ENCODE results near the gene SMDT1. TPM values are rescaled to one million over a fixed set of nuclear protein-coding genes. Genes with fewer than 3 reads are reported as not detected.
"Not testable (repeated sequence)": the region's sequence is repeated elsewhere in the genome, so short reads cannot be mapped to it uniquely, and the experiment has no call there.

The SMDT1 gene
- total and polyA plus RNA-seq, 2 experiments from 2014 or later, result 10.3 to 237 TPM

GRCh38 chr22:42086051-42086450 lies 6.6 kb downstream of the SMDT1 start:
- Histone ChIP-seq H3K27ac (peak overlapping the region; percentile 80), H3K9me3 (ENCODE audit: low read depth) (no peaks in the 10 kb centered on the region), H3K36me3 (peaks cover 35% of the 10 kb centered on the region), H3K27me3 (no peaks in the 10 kb centered on the region), H3K4me3 (no peak overlapping the region), H3K4me1 (ENCODE audit: low read depth) (peaks cover 12% of the 10 kb centered on the region)
- no peak for DNase-seq (ENCODE audit: low read depth in 1 of 2, low spot score in 1 of 2)
- no peak for TF ChIP-seq CTCF (IDR thresholded peaks at IDR 0.05; ENCODE audit: low read depth, low read length)

GRCh38 chr22:42090596-42091454 lies 11.3 kb downstream of the SMDT1 start, which contains the start of gene NDUFA6:
NDUFA6 (minus strand) TSS chr22:42090772; CDS start chr22:42090744, 28 bp downstream.
- Histone ChIP-seq H3K4me3 (peak within 1 kb of the TSS; percentile 86), H3K4me1 (ENCODE audit: low read depth) (peaks cover 6% of the 10 kb centered on the region), H3K27me3 (no peaks in the 10 kb centered on the region), H3K36me3 (peaks cover 11% of the 10 kb centered on the region), H3K27ac (peak within 1 kb of the TSS; percentile 99), H3K9me3 (ENCODE audit: low read depth) (no peaks in the 10 kb centered on the region)
- peak; percentile 99 for DNase-seq (ENCODE audit: low read depth in 1 of 2, low spot score in 1 of 2)
- TF ChIP-seq CTCF (IDR thresholded peaks at IDR 0.05; ENCODE audit: low read depth, low read length), result peak; percentile 93

- H3K36me3 ChIP-seq, result peaks cover 5% of the 10 kb centered on the region
- peak overlapping the region; percentile 29 for H3K4me3 ChIP-seq
- TF ChIP-seq CTCF (IDR thresholded peaks at IDR 0.05; ENCODE audit: low read depth, low read length), result no peak
- H3K27ac ChIP-seq, result peak overlapping the region; percentile 84
- H3K4me1 ChIP-seq (ENCODE audit: low read depth), result peaks cover 5% of the 10 kb centered on the region
- no peaks in the 10 kb centered on the region for H3K9me3 ChIP-seq (ENCODE audit: low read depth)
- H3K27me3 ChIP-seq, result no peaks in the 10 kb centered on the region
- DNase-seq (ENCODE audit: low read depth in 1 of 2, low spot score in 1 of 2), result no peak
Observed at GRCh38 chr22:42091455-42091782, 11.9 kb downstream of the SMDT1 start.

GRCh38 chr22:42101199-42101598 lies 21.7 kb downstream of the SMDT1 start:
- no peak overlapping the region for H3K27ac ChIP-seq
- H3K36me3 ChIP-seq, result no peaks in the 10 kb centered on the region
- H3K4me1 ChIP-seq (ENCODE audit: low read depth), result no peaks in the 10 kb centered on the region
- H3K27me3 ChIP-seq, result no peaks in the 10 kb centered on the region
- H3K4me3 ChIP-seq, result no peak overlapping the region
- no peak for DNase-seq (ENCODE audit: low read depth in 1 of 2, low spot score in 1 of 2)
- no peaks in the 10 kb centered on the region for H3K9me3 ChIP-seq (ENCODE audit: low read depth)
- no peak for TF ChIP-seq CTCF (IDR thresholded peaks at IDR 0.05; ENCODE audit: low read depth, low read length)

DNA sequence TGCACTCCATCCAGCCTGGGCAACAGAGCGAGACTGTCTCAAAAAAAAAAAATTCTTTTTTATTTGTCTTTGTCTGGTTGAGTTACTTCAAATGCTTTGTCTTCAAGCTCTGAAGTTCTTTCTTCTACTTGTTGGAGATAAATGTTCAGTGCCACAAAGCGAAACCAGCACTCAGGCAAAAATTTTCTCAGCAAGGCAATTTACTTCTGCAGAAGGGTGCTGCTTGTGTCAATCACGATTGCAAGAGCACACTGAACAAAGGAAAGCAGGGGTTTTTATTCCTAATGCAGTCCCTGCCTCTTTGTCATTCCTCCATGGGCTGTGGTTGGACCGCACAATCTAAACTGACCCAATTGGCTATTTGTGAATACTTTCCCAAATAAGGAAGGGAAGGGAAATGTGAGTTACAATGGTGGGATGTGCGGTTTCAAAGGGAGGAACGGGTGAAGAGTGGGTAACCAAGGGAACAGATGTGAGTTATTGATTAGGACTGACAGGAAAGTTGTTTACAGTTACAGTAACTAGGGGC lies 24.9 kb downstream of the SMDT1 start:
- H3K9me3 ChIP-seq (ENCODE audit: low read depth); H3K36me3 ChIP-seq; H3K27me3 ChIP-seq: not testable (repeated sequence)

DNA sequence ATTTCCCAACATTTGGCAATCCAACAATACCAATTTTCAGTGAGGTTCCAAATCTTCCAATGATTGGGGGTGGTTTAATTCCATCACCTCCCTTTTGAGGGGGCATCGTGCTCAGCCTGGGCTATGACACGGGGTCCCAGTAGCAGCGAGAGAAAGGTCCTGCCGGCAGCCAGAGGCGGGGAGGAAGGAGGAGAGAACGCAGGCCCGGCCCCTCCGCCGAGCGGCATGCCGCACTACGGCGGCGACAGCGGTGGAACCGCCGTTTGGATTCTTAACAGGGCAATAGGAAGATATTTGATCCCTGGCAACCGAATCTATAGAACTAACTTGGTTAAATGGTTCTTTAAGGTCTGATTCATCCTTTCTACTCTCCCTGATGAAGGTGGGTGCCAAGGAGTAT lies 29.3 kb downstream of the SMDT1 start:
- Histone ChIP-seq H3K4me1 (ENCODE audit: low read depth) (peaks cover 10% of the 10 kb centered on the region), H3K27ac (no peak overlapping the region), H3K9me3 (ENCODE audit: low read depth) (no peaks in the 10 kb centered on the region), H3K27me3 (no peaks in the 10 kb centered on the region), H3K4me3 (no peak overlapping the region), H3K36me3 (no peaks in the 10 kb centered on the region)
- no peak for TF ChIP-seq CTCF (IDR thresholded peaks at IDR 0.05; ENCODE audit: low read depth, low read length)
- no peak for DNase-seq (ENCODE audit: low read depth in 1 of 2, low spot score in 1 of 2)

More for the DNA sequence above, 24.9 kb downstream of the SMDT1 start:
- not testable (repeated sequence) for H3K27ac ChIP-seq; H3K4me3 ChIP-seq; DNase-seq (ENCODE audit: low read depth in 1 of 2, low spot score in 1 of 2); H3K4me1 ChIP-seq (ENCODE audit: low read depth)

All from cardiac muscle cell (in vitro differentiated cells and primary cell).